Measurements from ENCODE around the gene CCL14. TPM values are rescaled to one million over a fixed set of nuclear protein-coding genes. Genes with fewer than 3 reads are reported as not detected.

Gene CCL14
- polyA plus RNA-seq, 1 donor (not counting 4 experiments of a cell fraction or from before 2014, with no cell fraction given): not detected

DNA sequence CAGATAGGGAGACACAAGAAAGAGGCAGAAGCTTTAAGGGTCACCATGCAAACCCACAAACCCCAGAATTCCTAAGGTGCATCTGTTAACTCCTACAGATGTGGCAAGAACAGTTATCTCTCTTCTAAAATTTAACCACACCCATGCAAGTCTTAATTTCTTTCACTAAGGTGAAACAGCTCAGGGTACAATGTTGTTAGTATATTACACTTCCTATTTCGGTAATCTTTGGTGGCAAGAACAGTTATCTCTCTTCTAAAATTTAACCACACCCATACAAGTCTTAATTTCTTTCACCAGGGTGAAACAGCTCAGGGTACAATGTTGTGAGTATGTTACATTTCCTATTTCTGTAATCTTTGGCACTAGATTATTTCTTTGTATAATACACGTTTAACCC lies 24.7 kb upstream of the CCL14 start:
- no peak overlapping the region for H3K4me2 ChIP-seq (ENCODE audit: control insufficient read depth, extremely low read depth, insufficient read depth, low read depth, low read length)
- H3K4me1 ChIP-seq (ENCODE audit: control insufficient read depth, extremely low read depth, insufficient read depth, low read length): no peaks in the 10 kb centered on the region
- no peaks in the 10 kb centered on the region for H3K9me3 ChIP-seq (ENCODE audit: control insufficient read depth, low read depth, low read length)
- no peak overlapping the region for H2AFZ ChIP-seq (ENCODE audit: control insufficient read depth, low read length)
- no peaks in the 10 kb centered on the region for H4K20me1 ChIP-seq (ENCODE audit: control insufficient read depth, extremely low read depth, insufficient read depth, low read length)
- H3K9me1 ChIP-seq (ENCODE audit: control insufficient read depth, extremely low read depth, insufficient read depth, low read length): no peaks in the 10 kb centered on the region
- dilution Hi-C loops (cut with MboI; ENCODE audit: extremely low pct_ligation_motif_present, low sequenced_read_pairs): no loop called here
- TF ChIP-seq, protein P1, sequence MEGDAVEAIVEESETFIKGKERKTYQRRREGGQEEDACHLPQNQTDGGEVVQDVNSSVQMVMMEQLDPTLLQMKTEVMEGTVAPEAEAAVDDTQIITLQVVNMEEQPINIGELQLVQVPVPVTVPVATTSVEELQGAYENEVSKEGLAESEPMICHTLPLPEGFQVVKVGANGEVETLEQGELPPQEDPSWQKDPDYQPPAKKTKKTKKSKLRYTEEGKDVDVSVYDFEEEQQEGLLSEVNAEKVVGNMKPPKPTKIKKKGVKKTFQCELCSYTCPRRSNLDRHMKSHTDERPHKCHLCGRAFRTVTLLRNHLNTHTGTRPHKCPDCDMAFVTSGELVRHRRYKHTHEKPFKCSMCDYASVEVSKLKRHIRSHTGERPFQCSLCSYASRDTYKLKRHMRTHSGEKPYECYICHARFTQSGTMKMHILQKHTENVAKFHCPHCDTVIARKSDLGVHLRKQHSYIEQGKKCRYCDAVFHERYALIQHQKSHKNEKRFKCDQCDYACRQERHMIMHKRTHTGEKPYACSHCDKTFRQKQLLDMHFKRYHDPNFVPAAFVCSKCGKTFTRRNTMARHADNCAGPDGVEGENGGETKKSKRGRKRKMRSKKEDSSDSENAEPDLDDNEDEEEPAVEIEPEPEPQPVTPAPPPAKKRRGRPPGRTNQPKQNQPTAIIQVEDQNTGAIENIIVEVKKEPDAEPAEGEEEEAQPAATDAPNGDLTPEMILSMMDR (optimal IDR thresholded peaks at IDR 0.05 in 1 of 3, IDR thresholded peaks at IDR 0.05 in 1 of 3, conservative IDR thresholded peaks at IDR 0.05 in 1 of 3; ENCODE audit: extremely low read depth in 1 of 3, insufficient read depth in 2 of 3, low read length in 3 of 3): no peak
- no peak for TF ChIP-seq EZH2 (IDR thresholded peaks at IDR 0.05; ENCODE audit: low read length)
- DNase-seq (ENCODE audit: low read depth, low spot score) (no peak), FAIRE-seq (no peak)
- no peak overlapping the region for H3K4me3 ChIP-seq (ENCODE audit: control insufficient read depth in 2 of 3, extremely low read depth in 1 of 3, insufficient read depth in 2 of 3, low read depth in 1 of 3, low read length in 3 of 3)
- H3K36me3 ChIP-seq (ENCODE audit: control insufficient read depth in 2 of 2, extremely low read depth in 1 of 2, insufficient read depth in 2 of 2, low read length in 2 of 2): no peaks in the 10 kb centered on the region
- H3K9ac ChIP-seq (ENCODE audit: control insufficient read depth, extremely low read depth, insufficient read depth, low read length): no peak overlapping the region
- H3K27me3 ChIP-seq (ENCODE audit: control insufficient read depth, extremely low read depth, insufficient read depth, low read length): no peaks in the 10 kb centered on the region
- H3K79me2 ChIP-seq (ENCODE audit: control insufficient read depth, insufficient read depth, low read length): no peaks in the 10 kb centered on the region
- no peak overlapping the region for H3K27ac ChIP-seq (ENCODE audit: control insufficient read depth, insufficient read depth, low read length)

DNA sequence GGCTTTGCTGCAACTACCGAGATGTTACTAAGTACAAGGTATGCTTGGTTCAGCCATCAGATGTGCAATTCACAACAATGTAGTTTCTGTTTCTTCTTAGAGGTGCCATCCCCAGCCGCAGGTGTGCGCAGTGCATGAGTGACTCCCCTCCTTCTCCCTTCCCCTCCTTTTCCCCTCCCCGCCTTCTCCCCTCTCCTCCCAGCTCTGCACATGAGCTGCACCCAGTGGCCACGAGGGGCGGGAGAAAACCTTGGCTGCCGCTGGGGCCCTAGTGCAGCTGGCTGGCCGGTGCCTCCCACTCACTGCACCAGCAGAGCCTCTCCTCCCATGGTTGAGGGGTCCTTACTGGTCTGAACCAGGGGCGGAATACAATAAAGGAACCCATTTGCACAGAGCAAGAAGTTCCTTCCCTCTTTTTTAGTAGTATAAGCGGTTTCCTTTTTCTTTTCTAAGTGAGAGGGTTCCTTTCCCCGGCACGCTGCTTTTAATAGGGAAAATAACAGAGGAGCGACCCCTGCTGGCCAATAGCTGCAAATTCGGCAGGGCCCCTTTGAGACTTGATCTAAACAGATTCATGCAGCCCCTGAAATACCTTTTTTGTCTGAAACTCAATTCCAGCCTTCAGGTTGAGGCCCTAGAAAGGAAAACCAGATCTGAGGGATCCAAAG lies 22.6 kb upstream of the CCL14 start:
- no peak overlapping the region for H3K4me3 ChIP-seq (ENCODE audit: control insufficient read depth in 2 of 3, extremely low read depth in 1 of 3, insufficient read depth in 2 of 3, low read depth in 1 of 3, low read length in 3 of 3)
- dilution Hi-C loops (cut with MboI; ENCODE audit: extremely low pct_ligation_motif_present, low sequenced_read_pairs): no loop called here
- no peaks in the 10 kb centered on the region for H4K20me1 ChIP-seq (ENCODE audit: control insufficient read depth, extremely low read depth, insufficient read depth, low read length)
- H3K27me3 ChIP-seq (ENCODE audit: control insufficient read depth, extremely low read depth, insufficient read depth, low read length): no peaks in the 10 kb centered on the region
- FAIRE-seq: no peak
- no peaks in the 10 kb centered on the region for H3K36me3 ChIP-seq (ENCODE audit: control insufficient read depth in 2 of 2, extremely low read depth in 1 of 2, insufficient read depth in 2 of 2, low read length in 2 of 2)
- H3K9me1 ChIP-seq (ENCODE audit: control insufficient read depth, extremely low read depth, insufficient read depth, low read length): no peaks in the 10 kb centered on the region
- no peak overlapping the region for H2AFZ ChIP-seq (ENCODE audit: control insufficient read depth, low read length)
- no peak overlapping the region for H3K27ac ChIP-seq (ENCODE audit: control insufficient read depth, insufficient read depth, low read length)
- no peaks in the 10 kb centered on the region for H3K79me2 ChIP-seq (ENCODE audit: control insufficient read depth, insufficient read depth, low read length)
- H3K9me3 ChIP-seq (ENCODE audit: control insufficient read depth, low read depth, low read length): no peaks in the 10 kb centered on the region
- no peak for DNase-seq (ENCODE audit: low read depth, low spot score)
- no peak overlapping the region for H3K4me2 ChIP-seq (ENCODE audit: control insufficient read depth, extremely low read depth, insufficient read depth, low read depth, low read length)
- no peaks in the 10 kb centered on the region for H3K4me1 ChIP-seq (ENCODE audit: control insufficient read depth, extremely low read depth, insufficient read depth, low read length)
- TF ChIP-seq EZH2 (IDR thresholded peaks at IDR 0.05; ENCODE audit: low read length): no peak
- TF ChIP-seq, protein P1 (optimal IDR thresholded peaks at IDR 0.05 in 1 of 3, IDR thresholded peaks at IDR 0.05 in 1 of 3, conservative IDR thresholded peaks at IDR 0.05 in 1 of 3; ENCODE audit: extremely low read depth in 1 of 3, insufficient read depth in 2 of 3, low read length in 3 of 3): peak; percentile 57 to 69 (median 58)
- H3K9ac ChIP-seq (ENCODE audit: control insufficient read depth, extremely low read depth, insufficient read depth, low read length): no peak overlapping the region
